Stimulated activated CD8-positive, alpha-beta memory T cell treated with anti-CD3 and anti-CD28 coated beads, Interleukin-4, amount 100 ng/mL, for 48 hours (primary cell): ENCODE data around the gene ARHGAP6.

Experiments
- DNase-seq: peaks from one replicate; pipeline ENCODE4 v3.0.0-alpha.2; 2020

ARHGAP6 gene

DNA sequence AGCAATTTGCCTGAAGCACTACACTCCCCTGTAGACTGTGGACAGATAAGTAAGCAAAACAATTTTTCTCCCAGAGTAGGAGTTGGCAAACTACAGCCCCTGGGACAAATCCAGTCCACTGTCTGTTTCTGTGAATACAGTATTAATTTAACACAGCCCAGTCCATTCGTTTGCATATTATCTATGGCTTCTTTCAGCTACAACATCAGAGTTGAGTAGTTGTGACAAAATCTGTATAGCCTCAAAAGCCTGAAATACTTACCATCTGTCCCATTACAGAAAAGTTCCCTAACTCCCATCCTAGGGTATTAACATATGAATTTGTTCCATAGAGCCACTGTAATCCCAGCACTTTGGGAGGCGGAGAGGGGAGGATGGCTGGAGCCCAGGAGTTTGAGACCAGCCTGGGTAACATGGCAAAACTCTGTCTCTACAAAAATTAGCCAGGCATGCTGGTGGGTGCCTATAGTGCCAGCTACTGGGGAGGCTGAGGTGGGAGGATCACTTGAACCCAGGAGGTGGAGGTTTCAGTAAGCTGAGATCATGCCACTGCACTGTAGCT is 319.5 kb downstream of the ARHGAP6 start:
- DNase-seq = no peak

- no peak for DNase-seq
Measured at GRCh38 chrX:11342673-11343072, 323.0 kb downstream of the ARHGAP6 start.

- no peak for DNase-seq
Measured at GRCh38 chrX:11341274-11342201, 324.2 kb downstream of the ARHGAP6 start.

DNA sequence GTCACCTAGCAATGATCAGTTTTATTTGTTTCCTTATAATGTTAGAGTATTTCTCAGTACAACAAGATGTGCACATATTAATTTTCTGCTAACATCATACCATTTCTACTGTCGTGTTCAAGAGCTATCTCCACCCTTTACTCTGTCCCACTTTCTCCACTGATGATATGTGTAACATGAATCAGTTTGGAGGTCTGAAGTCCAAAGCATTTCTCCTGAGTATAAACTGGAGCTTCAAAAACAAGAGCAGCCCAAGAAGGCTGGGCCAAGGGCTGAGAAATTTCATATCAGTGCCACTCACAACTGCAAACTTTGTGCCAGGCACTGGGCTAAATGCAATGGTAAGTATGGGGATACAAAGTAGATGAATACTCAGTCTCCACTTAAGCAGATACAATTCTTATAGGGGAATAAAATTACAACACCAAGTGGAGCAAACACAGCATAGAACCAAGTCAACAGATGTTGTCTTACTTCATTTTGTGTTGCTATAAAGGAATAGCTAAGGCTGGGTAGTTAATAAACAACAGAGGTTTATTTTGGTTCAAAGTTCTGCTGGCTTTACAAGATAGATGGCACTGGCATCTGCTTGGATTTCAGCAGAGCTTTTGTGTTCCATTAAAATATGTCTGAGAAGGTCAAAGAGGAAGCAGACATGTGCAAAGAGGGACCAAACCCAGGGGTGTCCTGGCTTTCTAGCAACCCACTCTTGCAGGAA is 328.3 kb downstream of the ARHGAP6 start:
- DNase-seq = no peak

DNA sequence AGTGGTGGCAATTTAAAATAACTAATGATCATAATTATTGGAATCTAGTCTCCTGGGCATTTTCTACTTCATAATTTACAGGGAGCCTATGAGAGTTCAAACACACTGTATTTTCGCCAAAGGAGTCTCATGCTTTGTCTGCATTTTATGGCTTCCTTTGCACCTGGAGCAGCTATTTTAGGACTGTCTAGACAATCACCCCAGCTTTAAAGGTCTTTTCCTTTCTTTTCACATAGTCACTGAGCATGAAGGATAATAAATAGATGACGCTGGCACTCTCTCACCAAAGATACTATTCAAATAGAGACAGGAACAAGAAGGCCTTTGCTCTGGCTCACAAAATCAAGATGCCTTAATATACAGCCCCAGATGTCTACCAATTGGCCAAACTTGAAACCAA is 329.5 kb downstream of the ARHGAP6 start:
- DNase-seq = no peak

DNA sequence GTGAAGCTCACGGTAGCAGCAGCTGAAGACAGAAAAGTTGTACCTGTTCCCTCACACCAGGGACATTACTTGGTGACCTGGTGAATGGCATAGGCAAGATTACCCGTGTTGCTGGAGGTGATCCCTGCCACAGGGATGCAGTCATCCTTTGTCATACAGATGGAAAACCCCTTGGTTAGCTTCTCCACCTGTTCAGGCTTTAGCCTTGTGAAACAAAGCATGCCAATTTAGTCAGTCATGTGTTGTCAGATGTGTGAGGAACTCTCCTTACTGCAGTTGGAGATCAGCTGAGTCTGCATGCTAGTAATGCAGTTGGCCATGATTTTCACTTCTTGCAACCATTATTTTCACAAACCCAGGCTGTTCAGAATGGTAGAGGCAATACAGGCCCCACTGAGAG is 331.6 kb downstream of the ARHGAP6 start:
- DNase-seq = no peak

DNA sequence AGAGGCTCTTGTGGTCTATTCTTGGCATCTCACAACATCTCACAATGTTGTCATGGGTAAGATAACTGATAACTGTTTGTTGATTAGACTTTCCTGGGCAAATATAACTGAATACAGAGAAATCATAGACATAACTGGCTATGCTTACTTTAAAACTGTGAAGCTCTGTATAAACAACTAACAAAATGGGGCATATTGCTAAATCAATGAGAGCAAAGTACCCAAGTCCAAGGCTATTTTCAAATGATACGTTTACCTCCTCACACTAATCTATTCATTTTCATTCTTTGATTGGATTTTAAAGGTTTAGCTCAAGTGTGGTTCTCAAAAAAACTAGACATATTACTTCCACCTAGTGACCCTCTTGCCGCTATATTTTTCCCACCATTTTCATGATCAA is 333.9 kb downstream of the ARHGAP6 start:
- no peak for DNase-seq

DNA sequence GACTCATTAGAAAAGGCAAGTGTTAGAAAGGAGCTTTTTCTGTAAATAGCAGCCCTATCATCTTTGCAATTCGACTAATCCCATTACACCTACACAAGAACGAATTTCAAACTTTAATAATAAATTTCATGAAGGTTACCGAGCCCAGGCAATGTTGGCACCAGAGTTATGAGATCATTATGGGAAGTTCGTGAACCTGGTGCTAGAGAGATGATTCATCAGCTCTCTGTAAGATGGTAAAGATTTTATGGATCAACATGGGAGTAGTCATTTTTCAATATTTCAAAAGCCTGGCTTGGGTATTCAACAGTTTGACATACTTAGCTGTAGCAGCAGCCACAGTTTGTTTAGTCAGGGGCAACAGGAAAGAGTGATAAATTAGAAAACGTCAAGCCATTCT is 336.7 kb downstream of the ARHGAP6 start:
- no peak for DNase-seq

GRCh38 chrX:11328134-11328533 is 337.6 kb downstream of the ARHGAP6 start:
- no peak for DNase-seq

- no peak for DNase-seq
Measured at GRCh38 chrX:11321986-11322385, 343.7 kb downstream of the ARHGAP6 start.

DNA sequence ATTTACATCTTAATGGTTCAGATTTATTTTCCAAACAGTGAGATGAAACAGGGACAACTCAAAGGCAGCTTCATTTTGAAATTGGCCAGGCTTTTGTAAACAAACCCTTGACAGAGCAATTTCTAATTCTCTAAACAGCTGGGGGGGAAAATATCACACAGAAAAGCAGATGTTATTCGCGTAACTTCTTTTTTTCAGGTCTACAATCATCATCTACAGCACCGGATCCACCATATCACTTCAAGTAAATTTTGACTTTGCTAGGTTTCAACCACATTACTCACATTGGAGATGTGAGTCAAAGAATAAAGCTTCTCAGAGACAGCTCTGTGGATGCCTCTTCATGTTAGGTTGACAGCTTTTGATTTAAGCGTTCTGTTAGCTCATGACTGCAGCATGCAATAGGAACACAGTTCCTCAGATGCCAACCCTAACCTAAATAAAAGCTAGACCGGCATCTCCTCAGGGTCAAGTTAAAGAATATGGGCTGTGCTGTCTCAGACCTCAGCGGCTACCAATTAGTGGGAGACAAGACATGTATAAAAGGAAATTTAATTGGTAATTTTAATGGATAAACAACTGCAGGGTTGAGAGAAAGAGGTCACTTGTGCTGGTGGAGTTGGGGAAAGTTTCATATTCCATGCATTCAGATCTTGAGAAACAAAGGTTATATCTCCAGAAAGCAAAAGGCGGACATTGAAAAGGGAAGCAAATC is 345.8 kb downstream of the ARHGAP6 start:
- no peak for DNase-seq

- DNase-seq = no peak
Measured at GRCh38 chrX:11311706-11312105, 354.0 kb downstream of the ARHGAP6 start.

- DNase-seq = no peak
Measured at GRCh38 chrX:11309220-11309619, 356.5 kb downstream of the ARHGAP6 start.

DNA sequence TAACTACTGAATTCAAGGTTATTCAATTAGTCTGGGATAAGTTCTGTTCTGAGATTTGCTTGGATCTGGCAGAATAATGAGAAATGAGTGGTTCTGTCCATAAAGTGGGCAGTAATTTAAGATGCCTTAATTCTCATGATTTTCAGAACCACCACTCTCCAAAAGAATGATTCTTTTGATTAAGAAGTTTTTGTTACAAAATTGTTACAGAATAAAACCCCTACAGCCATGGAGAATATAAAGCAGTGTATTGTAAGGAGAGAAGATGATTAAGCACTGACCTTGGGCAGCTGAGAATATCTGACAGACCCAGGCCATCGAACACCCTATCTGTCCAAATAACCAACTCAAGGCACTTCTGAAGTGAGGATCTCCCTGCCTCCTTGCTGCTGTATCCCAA is 360.1 kb downstream of the ARHGAP6 start:
- DNase-seq = no peak

GRCh38 chrX:11304829-11305228 is 360.9 kb downstream of the ARHGAP6 start:
- no peak for DNase-seq

DNA sequence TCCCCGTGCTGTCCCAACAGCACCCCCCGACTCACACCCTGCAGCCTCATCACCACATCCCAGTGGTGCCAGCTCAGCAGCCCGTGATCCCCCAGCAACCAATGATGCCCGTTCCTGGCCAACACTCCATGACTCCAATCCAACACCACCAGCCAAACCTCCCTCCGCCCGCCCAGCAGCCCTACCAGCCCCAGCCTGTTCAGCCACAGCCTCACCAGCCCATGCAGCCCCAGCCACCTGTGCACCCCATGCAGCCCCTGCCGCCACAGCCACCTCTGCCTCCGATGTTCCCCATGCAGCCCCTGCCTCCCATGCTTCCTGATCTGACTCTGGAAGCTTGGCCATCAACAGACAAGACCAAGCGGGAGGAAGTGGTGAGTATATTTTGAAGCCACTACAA is 367.1 kb downstream of the ARHGAP6 start:
- DNase-seq = no peak

- no peak for DNase-seq
Measured at GRCh38 chrX:11296051-11296450, 369.7 kb downstream of the ARHGAP6 start.

DNA sequence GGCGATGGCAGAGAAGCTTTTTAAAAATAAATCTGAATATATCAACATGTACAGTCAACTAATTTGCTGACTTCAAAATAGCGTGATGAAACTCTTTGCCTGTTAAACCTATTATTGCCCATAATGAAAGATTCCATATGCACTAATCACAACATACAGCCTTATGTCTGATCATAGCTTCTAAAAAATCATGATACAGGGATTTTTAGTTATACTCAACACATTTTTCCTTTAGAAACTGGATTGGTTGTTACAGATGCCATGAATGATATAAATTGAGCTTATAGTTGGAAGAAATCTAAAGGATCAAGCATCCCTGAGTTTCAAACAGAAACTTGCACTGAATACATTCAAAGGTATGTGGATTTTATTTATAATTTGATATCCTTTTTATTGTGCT is 372.6 kb downstream of the ARHGAP6 start, which contains the start of gene AMELX:
AMELX (plus strand) TSS at position 301 of the 400 bp plus-strand sequence. CDS start 1,376 bp downstream, outside the sequence.
- DNase-seq = no peak

DNA sequence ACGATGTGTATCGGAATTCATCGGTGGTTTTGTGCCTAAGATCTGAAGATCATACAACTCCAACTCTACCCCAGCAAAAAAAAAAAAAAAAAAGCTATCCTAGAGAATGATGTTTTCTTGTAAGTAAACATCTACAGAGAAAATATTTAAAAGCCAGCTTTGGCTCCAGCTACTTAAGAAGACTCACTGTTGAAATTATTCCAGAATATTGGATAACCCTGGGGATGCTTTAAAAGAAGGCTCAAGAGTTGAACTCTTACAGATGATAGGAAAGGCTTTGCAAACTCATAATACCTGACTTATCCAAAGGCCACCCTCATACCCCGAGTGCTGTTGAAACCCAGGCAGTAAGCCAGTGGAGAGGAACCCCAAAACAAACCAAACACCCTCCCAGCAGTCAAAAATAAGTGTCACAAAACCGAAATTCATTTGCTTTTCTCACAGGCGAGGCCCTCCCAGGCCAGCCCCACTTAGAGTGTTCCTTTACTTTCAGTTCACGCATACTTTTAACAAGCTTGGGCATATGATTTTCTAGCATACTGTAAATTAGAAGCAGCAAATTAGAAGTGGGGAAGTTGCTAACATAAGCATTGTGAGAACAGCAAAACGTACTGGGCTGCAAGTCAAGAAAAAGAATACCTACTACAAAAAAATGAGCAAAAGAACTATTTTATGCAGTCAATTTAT is 375.2 kb downstream of the ARHGAP6 start:
- DNase-seq = no peak

DNA sequence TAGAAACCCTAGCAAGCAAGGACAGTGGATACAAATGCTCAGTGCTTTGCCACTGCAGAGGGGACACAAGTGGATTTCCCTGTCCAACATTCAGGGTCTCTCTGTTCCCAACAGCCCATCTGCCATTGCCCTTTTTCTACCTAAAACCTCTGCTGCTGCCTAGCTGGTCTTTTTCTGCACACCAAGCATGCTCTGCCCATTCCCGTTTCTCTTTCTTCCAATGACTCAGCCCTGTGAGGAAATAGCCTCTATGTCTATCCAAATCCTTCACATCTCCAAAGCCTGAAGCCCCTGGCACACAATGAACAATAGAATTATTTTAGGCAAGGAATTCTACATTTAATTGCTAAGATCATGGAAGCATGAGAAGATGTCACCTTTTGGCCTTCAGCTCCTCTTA is 378.2 kb downstream of the ARHGAP6 start:
- no peak for DNase-seq

GRCh38 chrX:11285651-11286050 is 380.1 kb downstream of the ARHGAP6 start:
- DNase-seq = no peak

DNA sequence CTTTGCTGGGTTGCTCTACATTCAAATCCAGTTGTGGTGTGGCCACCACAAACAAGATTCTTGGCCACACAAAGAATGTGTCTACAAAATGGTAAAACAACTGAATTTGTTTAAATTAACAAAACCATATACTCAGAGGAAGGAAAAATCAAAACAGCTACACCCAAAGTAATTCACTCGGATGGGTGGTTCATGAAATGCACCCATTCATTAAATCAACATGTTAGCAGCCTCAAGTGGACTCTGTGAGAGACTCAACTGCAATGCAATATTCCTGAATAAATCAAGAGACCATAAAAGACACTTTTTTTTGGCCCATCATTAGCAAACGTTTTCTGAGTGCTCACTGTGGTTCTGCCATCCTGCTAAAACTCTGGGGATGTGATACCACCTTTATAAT is 383.7 kb downstream of the ARHGAP6 start:
- no peak for DNase-seq

GRCh38 chrX:11273544-11273943 is 392.2 kb downstream of the ARHGAP6 start:
- no peak for DNase-seq
